SK-N-SH (cell line): ENCODE results near the gene B3GNT3. TPM values are rescaled to one million over a fixed set of nuclear protein-coding genes. Genes with fewer than 3 reads are reported as not detected.

Experiments
- CTCF ChIA-PET: fragments of 300-600, 350-600 bp; formaldehyde crosslinking; extraction: SDS; loops from one replicate; lab custom pipeline; 2021; lab: Yijun Ruan, JAX
- POLR2A ChIA-PET: fragments of 350-600 bp; sonication (Branson Sonifier 250); formaldehyde crosslinking; extraction: SDS; loops from one replicate; lab custom pipeline; 2020; ENCODE audit warnings: antibody characterized with exemption, inconsistent platforms; lab: Yijun Ruan, JAX
- DNase-seq: peaks from one replicate; pipeline ENCODE4 v3.0.0; 2012
- H2AFZ ChIP-seq: fragments of 200-600 bp; sonication (generic); 2 replicates; pipeline ENCODE4 v1.8.1; 2016; ENCODE audit warnings: antibody characterized with exemption, mild to moderate bottlenecking, low read depth
- H3F3A ChIP-seq: fragments of 200-600 bp; sonication (generic); replicated peaks from 2 replicates; pipeline ENCODE3; 2016; ENCODE audit warnings: antibody characterized with exemption, mild to moderate bottlenecking; ENCODE audit not compliant: insufficient read depth
- H3K27ac ChIP-seq, 2 experiments: fragments of 200-500 bp in 1 of 2; fragments of 200-600 bp in 1 of 2; sonication (Bioruptor generic) in 1 of 2; sonication (generic), shearing (Covaris generic) in 1 of 2; 2 replicates each; pipeline versions ENCODE4 v1.5.1 to v1.6.1; 2014 to 2016; ENCODE audit warnings: low read depth in 2 of 2, inconsistent platforms in 1 of 2, low read length in 1 of 2, mild to moderate bottlenecking in 1 of 2, mixed read lengths in 1 of 2
- H3K27me3 ChIP-seq: fragments of 200-600 bp; sonication (generic), shearing (Covaris generic); 2 replicates; pipeline ENCODE4 v1.6.1; 2016; ENCODE audit warnings: mixed run types; ENCODE audit not compliant: insufficient read depth
- H3K36me3 ChIP-seq, 2 experiments: fragments of 200-500 bp in 1 of 2; fragments of 200-600 bp in 1 of 2; sonication (Bioruptor generic) in 1 of 2; sonication (generic) in 1 of 2; replicated peaks in 1 of 2; 2 replicates each; pipeline versions ENCODE3 to v1.5.1; 2014 to 2016; ENCODE audit warnings: low read length in 1 of 2, mild to moderate bottlenecking in 1 of 2; ENCODE audit not compliant: insufficient read depth in 2 of 2, control insufficient read depth in 1 of 2
- H3K4me1 ChIP-seq, 2 experiments: fragments of 200-500 bp in 1 of 2; fragments of 200-600 bp in 1 of 2; sonication (Bioruptor generic) in 1 of 2; sonication (generic), shearing (Covaris generic) in 1 of 2; 2 replicates each; pipeline versions ENCODE4 v1.5.1 to v1.6.1; 2014 to 2016; ENCODE audit warnings: low read depth in 1 of 2, low read length in 1 of 2, mixed run types in 1 of 2; ENCODE audit not compliant: insufficient read depth in 2 of 2, control insufficient read depth in 1 of 2
- H3K4me2 ChIP-seq: fragments of 200-600 bp; sonication (generic), shearing (Covaris generic); 2 replicates; pipeline ENCODE4 v1.6.1; 2017; ENCODE audit warnings: mixed run types
- H3K4me3 ChIP-seq, 2 experiments: fragments of 200-500 bp in 1 of 2; fragments of 200-600 bp in 1 of 2; sonication (Bioruptor generic) in 1 of 2; sonication (generic), shearing (Covaris generic) in 1 of 2; 2 replicates each; pipeline versions ENCODE4 v1.5.1 to v1.8.1; 2014 to 2016; ENCODE audit warnings: low read depth in 2 of 2, inconsistent platforms in 1 of 2, low read length in 1 of 2, mild to moderate bottlenecking in 1 of 2, mixed read lengths in 1 of 2, moderate library complexity in 1 of 2
- H3K79me2 ChIP-seq: fragments of 200-600 bp; sonication (generic); 2 replicates; pipeline ENCODE4 v1.8.1; 2017; ENCODE audit warnings: mild to moderate bottlenecking; ENCODE audit not compliant: insufficient read depth
- H3K9ac ChIP-seq: fragments of 200-600 bp; sonication (generic); 2 replicates; pipeline ENCODE4 v1.6.1; 2017; ENCODE audit warnings: mixed run types
- H3K9me2 ChIP-seq: fragments of 200-600 bp; sonication (generic); 2 replicates; pipeline ENCODE4 v1.6.1; 2017; ENCODE audit warnings: mixed run types
- H3K9me3 ChIP-seq: fragments of 200-600 bp; sonication (generic); 2 replicates; pipeline ENCODE4 v1.6.1; 2017; ENCODE audit warnings: mixed run types, mild to moderate bottlenecking, moderate library complexity
- H4K20me1 ChIP-seq: fragments of 200-600 bp; sonication (generic); 2 replicates; pipeline ENCODE4 v1.6.1; 2017; ENCODE audit warnings: mild to moderate bottlenecking, mixed run types; ENCODE audit not compliant: insufficient read depth
- ELF1 ChIP-seq: IDR thresholded peaks from 2 replicates; pipeline ENCODE4 v1.4.0; 2012
- FOSL2 ChIP-seq: IDR thresholded peaks from 2 replicates; pipeline ENCODE4 v1.4.0; 2012; ENCODE audit warnings: low read depth, mild to moderate bottlenecking, moderate library complexity, borderline replicate concordance
- FOXJ3 ChIP-seq: sonication (generic); formaldehyde crosslinking; IDR thresholded peaks from 2 replicates; pipeline ENCODE4 v1.5.1; 2020; ENCODE audit warnings: mild to moderate bottlenecking, missing genetic modification reagents
- FOXM1 ChIP-seq: IDR thresholded peaks from 2 replicates; pipeline ENCODE4 v1.4.0; 2012; ENCODE audit warnings: low read depth, mild to moderate bottlenecking
- GABPA ChIP-seq: IDR thresholded peaks from 2 replicates; pipeline ENCODE4 v1.4.0; 2012; ENCODE audit warnings: low read depth, mild to moderate bottlenecking
- GATA2 ChIP-seq: sonication (generic); formaldehyde crosslinking; IDR thresholded peaks from 2 replicates; pipeline ENCODE4 v1.5.0; 2020; ENCODE audit warnings: mild to moderate bottlenecking, missing genetic modification reagents
- JUND ChIP-seq: IDR thresholded peaks from 2 replicates; pipeline ENCODE4 v1.4.0; 2012
- MEF2A ChIP-seq: IDR thresholded peaks from 2 replicates; pipeline ENCODE4 v1.4.0; 2012; ENCODE audit warnings: low read depth, borderline replicate concordance
- MXI1 ChIP-seq: IDR thresholded peaks from 2 replicates; pipeline ENCODE4 v1.6.1; 2012; ENCODE audit warnings: mild to moderate bottlenecking, low read depth, low read length, improper control_type of control experiment
- NRF1 ChIP-seq: IDR thresholded peaks from 2 replicates; pipeline ENCODE4 v1.6.1; 2012; ENCODE audit warnings: low read depth, mild to moderate bottlenecking, low read length
- RAD21 ChIP-seq: IDR thresholded peaks from 2 replicates; pipeline ENCODE4 v1.6.1; 2012; ENCODE audit warnings: mild to moderate bottlenecking, low read length
- RCOR1 ChIP-seq: fragments of 150-350 bp; IDR thresholded peaks from 2 replicates; pipeline ENCODE4 v1.6.1; 2017; ENCODE audit warnings: antibody characterized with exemption, low read length
- RXRA ChIP-seq: IDR thresholded peaks from 2 replicates; pipeline ENCODE4 v1.4.0; 2012; ENCODE audit warnings: low read depth, mild to moderate bottlenecking, borderline replicate concordance
- SMC3 ChIP-seq: IDR thresholded peaks from 2 replicates; pipeline ENCODE4 v1.6.1; 2012; ENCODE audit warnings: low read depth, low read length, improper control_type of control experiment
- TAF1 ChIP-seq: IDR thresholded peaks from 2 replicates; pipeline ENCODE4 v1.6.1; 2012; ENCODE audit warnings: low read depth, mild to moderate bottlenecking, low read length, moderate library complexity, borderline replicate concordance
- TCF12 ChIP-seq: IDR thresholded peaks from 2 replicates; pipeline ENCODE4 v1.4.0; 2012
- USF1 ChIP-seq: IDR thresholded peaks from 2 replicates; pipeline ENCODE4 v1.4.0; 2012; ENCODE audit warnings: low read depth, borderline replicate concordance
- WGBS: methylation state at CpG from one replicate; pipeline ENCODE4 v1.1.6; 2017; ENCODE audit warnings: low lambda C conversion rate; 5-methylcytosine and 5-hydroxymethylcytosine counted together
- polyA plus RNA-seq, 3 experiments: library from polyadenylated mRNA; depleted of rRNA; stranded (reverse); fragments of >200 nt; gene quantifications; 2 replicates each; pipeline ENCODE4 v1.2.3, GENCODE V29; 2012
- TF ChIP-seq, protein P1 (sequence below): IDR thresholded peaks from 2 replicates; pipeline ENCODE4 v1.6.1; 2012; ENCODE audit warnings: mild to moderate bottlenecking, low read depth, low read length, moderate library complexity
- TF ChIP-seq, protein P2 (sequence below): fragments of 200-600 bp; sonication (generic); IDR thresholded peaks from 2 replicates; pipeline ENCODE4 v1.6.1; 2017; ENCODE audit warnings: antibody characterized with exemption, mild to moderate bottlenecking, moderate library complexity
- TF ChIP-seq, protein P3 (sequence below): IDR thresholded peaks from 2 replicates; pipeline ENCODE4 v1.4.0; 2012; ENCODE audit warnings: low read depth, borderline replicate concordance

B3GNT3 gene
- polyA plus RNA-seq, 1 of the 3 experiments (the other 2 are of a cell fraction) = not detected

- H3K9ac ChIP-seq = no peak overlapping the region
- H3K79me2 ChIP-seq = no peaks in the 10 kb centered on the region
- H3K4me2 ChIP-seq = no peak overlapping the region
- ChIA-PET POLR2A (no interaction called here), CTCF (interaction anchor here (0.8 to 3.0 kb wide), 5 partner anchors 11 to 92 kb away, joined by 3 to 15 read pairs (median 5); partner anchors contain the start of gene RPL18A)
- no peaks in the 10 kb centered on the region for H3K36me3 ChIP-seq
- no peak for DNase-seq
- no peak overlapping the region for H3K27ac ChIP-seq
- no peaks in the 10 kb centered on the region for H3F3A ChIP-seq
- H3K9me3 ChIP-seq = no peaks in the 10 kb centered on the region
- no peak overlapping the region for H2AFZ ChIP-seq
- no peak for TF ChIP-seq TAF1
- TF ChIP-seq RAD21 = no peak
- no peak for TF ChIP-seq RXRA
- no peak for TF ChIP-seq NRF1
- no peak for TF ChIP-seq ELF1
- no peak for TF ChIP-seq SMC3
- TF ChIP-seq, protein P1, sequence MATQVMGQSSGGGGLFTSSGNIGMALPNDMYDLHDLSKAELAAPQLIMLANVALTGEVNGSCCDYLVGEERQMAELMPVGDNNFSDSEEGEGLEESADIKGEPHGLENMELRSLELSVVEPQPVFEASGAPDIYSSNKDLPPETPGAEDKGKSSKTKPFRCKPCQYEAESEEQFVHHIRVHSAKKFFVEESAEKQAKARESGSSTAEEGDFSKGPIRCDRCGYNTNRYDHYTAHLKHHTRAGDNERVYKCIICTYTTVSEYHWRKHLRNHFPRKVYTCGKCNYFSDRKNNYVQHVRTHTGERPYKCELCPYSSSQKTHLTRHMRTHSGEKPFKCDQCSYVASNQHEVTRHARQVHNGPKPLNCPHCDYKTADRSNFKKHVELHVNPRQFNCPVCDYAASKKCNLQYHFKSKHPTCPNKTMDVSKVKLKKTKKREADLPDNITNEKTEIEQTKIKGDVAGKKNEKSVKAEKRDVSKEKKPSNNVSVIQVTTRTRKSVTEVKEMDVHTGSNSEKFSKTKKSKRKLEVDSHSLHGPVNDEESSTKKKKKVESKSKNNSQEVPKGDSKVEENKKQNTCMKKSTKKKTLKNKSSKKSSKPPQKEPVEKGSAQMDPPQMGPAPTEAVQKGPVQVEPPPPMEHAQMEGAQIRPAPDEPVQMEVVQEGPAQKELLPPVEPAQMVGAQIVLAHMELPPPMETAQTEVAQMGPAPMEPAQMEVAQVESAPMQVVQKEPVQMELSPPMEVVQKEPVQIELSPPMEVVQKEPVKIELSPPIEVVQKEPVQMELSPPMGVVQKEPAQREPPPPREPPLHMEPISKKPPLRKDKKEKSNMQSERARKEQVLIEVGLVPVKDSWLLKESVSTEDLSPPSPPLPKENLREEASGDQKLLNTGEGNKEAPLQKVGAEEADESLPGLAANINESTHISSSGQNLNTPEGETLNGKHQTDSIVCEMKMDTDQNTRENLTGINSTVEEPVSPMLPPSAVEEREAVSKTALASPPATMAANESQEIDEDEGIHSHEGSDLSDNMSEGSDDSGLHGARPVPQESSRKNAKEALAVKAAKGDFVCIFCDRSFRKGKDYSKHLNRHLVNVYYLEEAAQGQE = no peak
- no peak for TF ChIP-seq GABPA
- TF ChIP-seq FOSL2 = no peak
- no peak for TF ChIP-seq USF1
- no peak for TF ChIP-seq TCF12
- TF ChIP-seq GATA2 (CRISPR knock-in tag) = no peak
- TF ChIP-seq FOXJ3 = no peak
- TF ChIP-seq JUND = no peak
- TF ChIP-seq MEF2A = no peak
- TF ChIP-seq FOXM1 = no peak
- no peak for TF ChIP-seq MXI1
- TF ChIP-seq, protein P2, sequence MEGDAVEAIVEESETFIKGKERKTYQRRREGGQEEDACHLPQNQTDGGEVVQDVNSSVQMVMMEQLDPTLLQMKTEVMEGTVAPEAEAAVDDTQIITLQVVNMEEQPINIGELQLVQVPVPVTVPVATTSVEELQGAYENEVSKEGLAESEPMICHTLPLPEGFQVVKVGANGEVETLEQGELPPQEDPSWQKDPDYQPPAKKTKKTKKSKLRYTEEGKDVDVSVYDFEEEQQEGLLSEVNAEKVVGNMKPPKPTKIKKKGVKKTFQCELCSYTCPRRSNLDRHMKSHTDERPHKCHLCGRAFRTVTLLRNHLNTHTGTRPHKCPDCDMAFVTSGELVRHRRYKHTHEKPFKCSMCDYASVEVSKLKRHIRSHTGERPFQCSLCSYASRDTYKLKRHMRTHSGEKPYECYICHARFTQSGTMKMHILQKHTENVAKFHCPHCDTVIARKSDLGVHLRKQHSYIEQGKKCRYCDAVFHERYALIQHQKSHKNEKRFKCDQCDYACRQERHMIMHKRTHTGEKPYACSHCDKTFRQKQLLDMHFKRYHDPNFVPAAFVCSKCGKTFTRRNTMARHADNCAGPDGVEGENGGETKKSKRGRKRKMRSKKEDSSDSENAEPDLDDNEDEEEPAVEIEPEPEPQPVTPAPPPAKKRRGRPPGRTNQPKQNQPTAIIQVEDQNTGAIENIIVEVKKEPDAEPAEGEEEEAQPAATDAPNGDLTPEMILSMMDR = no peak
- no peak for TF ChIP-seq RCOR1
- TF ChIP-seq, protein P3, sequence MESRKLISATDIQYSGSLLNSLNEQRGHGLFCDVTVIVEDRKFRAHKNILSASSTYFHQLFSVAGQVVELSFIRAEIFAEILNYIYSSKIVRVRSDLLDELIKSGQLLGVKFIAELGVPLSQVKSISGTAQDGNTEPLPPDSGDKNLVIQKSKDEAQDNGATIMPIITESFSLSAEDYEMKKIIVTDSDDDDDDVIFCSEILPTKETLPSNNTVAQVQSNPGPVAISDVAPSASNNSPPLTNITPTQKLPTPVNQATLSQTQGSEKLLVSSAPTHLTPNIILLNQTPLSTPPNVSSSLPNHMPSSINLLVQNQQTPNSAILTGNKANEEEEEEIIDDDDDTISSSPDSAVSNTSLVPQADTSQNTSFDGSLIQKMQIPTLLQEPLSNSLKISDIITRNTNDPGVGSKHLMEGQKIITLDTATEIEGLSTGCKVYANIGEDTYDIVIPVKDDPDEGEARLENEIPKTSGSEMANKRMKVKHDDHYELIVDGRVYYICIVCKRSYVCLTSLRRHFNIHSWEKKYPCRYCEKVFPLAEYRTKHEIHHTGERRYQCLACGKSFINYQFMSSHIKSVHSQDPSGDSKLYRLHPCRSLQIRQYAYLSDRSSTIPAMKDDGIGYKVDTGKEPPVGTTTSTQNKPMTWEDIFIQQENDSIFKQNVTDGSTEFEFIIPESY = no peak
- no peak overlapping the region for H3K4me3 ChIP-seq
- peaks cover 5 to 19% of the 10 kb centered on the region in 2 experiments; a peak in 2 of 4 replicates for H3K4me1 ChIP-seq
- H3K27me3 ChIP-seq = peaks cover 13% of the 10 kb centered on the region
- WGBS = 72% methylated on average over 6 of the region's 6 CpGs
- no peaks in the 10 kb centered on the region for H3K9me2 ChIP-seq
- H4K20me1 ChIP-seq = no peaks in the 10 kb centered on the region
These were observed 1.3 kb downstream of the B3GNT3 start for GRCh38 chr19:17796013-17796837.
